Breast epithelium (tissue), 3 donors: ENCODE data around the gene TRIM72.

Source experiments
- CTCF ChIP-seq, 3 donors: fragments of 450-650 bp; IDR thresholded peaks; one replicate each; pipeline ENCODE4 v1.5.1; 2016 to 2017; ENCODE audit warnings: antibody characterized with exemption in 3 of 3, mild to moderate bottlenecking in 3 of 3, moderate library complexity in 3 of 3
- POLR2A ChIP-seq: fragments of 450-650 bp; IDR thresholded peaks from one replicate; pipeline ENCODE4 v1.6.1; 2016; ENCODE audit warnings: antibody characterized with exemption, mild to moderate bottlenecking, moderate library complexity

GRCh38 chr16:31199430-31200041 lies 14.4 kb upstream of the TRIM72 start:
- TF ChIP-seq POLR2A (no peak), CTCF (IDR thresholded peaks at IDR 0.05) (no peak)
